HG02943 (cell line): ENCODE measurements around the gene DCC.
"Not testable (repeated sequence)": the region's sequence is repeated elsewhere in the genome, so short reads cannot be mapped to it uniquely, and the experiment has no call there.

Experiments used
- ATAC-seq: cut with Tn5 transposase; IDR thresholded peaks from one replicate; pipeline ENCODE4 v1.9.1; 2021; ENCODE audit warnings: mild to moderate bottlenecking, low read depth, moderate library complexity; ENCODE audit not compliant: unreplicated experiment

The DCC gene

DNA sequence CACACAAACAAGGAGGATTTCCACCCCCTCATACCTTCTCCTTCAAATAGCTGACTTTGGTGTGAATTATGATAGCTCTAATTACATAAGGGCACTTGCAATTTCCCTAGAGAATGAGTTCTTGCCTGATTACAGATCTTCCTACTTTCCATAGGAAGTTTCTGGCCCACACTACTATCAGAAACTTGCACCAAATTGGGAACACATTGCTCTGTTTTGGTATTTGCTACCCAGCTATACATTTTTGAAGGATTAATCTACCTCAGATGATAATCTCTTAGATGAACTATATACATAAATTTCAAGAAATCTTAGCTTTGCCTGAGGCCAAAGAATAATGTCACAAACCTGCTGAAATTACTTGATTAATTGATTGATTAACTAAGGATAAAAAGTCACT lies 4.9 kb downstream of the DCC start:
- no peak for ATAC-seq

DNA sequence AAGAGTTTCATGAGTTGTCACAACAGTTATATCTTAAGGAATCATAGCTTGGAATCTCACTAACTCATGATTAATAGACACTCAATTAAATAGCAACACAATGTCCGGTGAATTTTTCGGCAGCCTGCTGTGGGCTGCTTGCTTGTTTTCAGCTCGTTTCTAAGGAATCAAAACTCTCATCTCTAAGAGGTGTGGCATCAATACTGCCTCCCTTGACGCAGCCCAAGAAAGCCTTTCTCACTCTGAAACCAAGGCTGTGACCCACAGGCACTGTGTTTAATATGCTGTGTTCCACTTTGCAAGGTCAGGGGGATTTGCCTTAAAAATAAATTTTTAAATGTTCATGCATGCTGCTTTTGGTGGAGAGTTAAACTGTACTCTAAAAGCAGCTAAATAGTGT lies 5.4 kb downstream of the DCC start:
- ATAC-seq = no peak

DNA sequence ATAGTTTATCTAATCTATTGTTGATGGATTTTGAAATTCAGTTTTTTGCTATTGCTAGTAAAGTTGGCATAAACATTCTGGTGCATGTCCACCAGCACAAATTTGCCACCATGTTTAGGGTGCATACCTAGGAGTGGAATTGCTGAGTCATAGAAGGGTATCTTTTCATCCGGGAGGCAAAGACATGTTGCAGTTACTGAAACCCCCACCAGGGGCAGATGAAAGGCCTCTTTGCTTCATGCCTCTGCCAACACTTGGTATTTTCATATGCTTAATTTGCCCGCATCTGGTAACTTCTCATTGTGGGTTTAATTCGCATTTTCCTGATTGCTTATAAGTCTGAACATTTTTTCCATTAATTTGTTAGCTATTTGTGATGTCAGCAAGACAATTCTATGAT lies 8.2 kb downstream of the DCC start:
- ATAC-seq = no peak

DNA sequence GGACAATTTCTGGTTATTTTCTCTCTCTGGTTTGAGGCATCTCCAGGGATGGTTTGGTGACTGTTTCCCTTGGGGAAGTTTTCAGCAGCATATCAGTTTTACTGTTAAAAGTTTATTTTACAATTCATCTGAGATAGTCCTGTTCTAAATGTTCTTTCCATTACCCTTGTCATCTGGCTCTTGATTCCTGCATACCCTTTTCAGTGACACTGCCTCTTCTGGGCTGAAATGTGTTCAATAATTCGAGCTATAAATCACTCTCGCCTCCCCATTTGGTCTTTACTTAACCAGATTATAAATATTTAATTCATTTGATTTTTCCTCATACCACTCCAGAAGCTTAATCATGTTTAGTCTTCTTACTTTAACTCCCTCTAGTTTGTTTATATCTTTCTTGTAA lies 9.5 kb downstream of the DCC start:
- ATAC-seq = no peak

DNA sequence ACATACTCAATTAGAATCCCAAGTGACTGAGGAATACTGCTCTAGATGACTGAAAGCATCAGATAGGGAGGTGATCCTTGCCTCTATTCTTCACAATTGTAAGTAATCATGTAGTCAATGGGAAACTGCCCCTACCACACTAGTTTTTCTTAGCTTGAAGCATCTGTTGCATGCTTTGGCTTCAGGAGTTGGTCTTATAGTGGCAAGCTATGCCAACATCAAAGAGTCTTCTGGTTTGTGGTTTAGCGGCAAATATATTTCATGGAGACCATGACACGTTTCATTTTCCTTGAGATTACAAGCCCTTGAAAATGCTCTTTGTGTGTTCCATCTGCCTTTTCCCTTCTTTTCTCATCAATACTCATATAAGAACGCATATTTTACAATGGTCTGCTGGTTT lies 12.9 kb downstream of the DCC start:
- no peak for ATAC-seq

DNA sequence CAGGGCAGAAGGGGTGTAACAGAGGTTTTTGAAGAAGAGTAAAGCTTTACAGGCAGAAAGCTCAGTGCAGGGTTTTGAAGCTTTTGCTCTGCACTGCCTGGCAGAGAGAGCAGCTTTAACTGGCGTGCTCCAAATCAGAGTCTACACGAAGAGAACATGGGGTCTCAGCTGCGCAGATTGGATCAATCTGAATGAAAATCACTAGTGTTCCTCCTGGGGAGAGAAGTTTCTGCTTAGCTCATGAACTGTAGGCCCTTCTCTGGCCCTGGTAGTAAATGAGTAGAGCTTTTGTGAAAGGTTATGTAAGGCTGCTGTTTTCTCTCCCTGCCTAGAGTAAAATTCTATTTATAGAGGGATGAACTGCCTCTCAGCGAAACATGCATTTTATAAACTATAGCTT lies 13.6 kb downstream of the DCC start:
- ATAC-seq = no peak

DNA sequence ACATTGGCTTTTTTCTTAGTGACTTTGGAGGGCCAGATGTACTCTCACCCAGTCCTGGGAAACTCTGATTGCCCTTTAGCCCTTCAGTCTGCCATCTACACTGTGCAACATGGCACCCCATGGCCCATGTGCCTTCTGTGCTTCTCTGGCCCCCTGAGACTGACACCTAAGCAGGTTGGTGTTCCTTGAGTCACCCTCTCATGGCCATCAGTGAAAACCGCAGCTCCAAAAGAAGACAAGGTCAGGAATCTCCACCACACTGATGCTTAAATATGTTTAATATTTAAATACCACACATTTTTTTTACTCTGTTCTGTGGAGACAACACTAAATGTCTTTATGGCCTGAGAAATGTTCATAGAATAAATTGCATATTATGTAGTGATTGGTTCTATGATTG lies 23.9 kb downstream of the DCC start:
- no peak for ATAC-seq

DNA sequence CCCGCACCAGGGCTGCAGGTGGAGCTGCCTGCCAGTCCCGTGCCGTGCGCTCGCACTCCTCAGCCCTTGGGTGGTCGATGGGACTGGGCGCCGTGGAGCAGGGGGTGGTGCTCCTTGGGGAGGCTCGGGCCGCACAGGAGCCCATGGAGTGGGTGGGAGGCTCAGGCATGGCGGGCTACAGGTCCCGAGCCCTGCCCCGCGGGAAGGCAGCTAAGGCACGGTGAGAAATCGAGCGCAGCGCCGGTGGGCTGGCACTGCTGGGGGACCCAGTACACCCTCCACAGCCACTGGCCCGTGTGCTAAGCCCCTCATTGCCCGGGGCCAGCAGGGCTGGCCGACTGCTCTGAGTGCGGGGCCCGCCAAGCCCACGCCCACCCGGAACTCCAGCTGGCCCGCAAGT lies 26.9 kb downstream of the DCC start:
- not testable (repeated sequence) for ATAC-seq

DNA sequence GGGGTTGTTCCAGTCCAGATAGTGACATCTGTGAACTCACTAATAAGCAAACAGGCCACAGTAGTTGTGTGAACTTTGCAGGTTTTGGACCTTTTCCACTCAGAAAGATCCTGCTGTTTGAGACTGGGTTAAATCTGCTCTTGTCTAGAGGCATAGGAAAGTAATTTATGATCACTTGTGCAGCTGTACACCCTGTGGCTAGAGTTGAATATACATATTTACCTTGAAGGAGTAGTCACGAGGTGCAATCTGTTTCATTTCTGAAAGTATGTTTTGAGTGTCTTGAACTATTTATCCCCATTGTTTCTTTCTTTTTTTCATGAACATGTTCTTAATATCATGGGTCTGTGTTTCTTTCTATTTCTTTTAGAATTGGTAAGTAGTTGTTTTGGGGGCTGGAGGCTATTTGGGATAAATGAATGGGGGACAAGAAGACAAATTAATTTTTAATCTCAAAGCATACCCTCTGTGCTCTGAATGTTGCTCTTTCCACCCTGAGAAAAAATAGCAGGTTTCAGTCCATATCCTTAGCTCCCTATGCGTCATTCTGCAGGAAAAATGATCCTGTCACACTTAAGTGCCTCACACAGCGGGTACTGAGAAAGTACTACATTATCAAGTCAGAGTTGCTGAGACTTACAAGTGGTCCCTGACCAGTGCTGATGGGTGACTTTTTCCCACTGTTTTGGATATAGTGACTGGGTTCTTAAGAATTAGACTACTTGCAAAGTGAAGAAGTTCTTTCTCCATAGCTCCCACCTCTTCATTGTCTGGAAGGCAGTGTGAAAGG lies 28.2 kb downstream of the DCC start:
- ATAC-seq = no peak

DNA sequence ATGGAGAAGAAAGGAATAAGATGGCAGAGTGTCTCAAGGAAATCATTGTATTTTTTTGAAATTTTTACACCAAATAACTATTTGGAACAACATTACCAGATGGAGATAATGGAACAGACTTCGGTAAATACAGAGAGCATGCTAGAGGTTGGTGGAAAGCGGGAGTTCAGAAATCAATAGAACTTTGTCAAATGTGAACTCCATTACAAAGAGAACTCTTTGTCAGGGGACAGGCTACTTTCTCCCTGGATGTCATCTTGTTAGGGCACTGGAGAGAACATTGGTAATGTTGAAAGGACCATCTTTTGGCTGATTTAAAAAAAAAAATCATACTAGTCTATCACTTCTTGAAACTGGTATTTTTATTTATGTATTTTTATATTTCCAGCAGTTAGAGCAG lies 30.8 kb downstream of the DCC start:
- no peak for ATAC-seq

DNA sequence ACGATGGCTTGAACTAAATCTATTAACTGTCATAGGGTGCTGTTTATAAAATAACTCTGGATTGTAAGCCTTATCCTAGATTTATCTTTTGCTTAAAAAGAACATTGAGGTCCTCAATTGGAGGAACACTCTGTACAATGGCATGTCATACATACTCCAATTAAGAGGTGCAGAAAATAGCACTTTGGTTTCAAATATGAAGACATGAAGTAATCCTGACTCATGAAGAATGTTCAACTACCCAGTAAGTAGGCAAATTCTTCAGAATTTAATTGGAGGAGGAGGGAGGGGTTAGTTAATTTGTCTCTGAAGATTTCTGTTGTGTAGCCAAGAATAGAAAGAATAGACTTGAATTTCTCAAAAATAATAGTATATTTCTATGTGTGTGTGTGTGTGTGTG lies 36.1 kb downstream of the DCC start:
- ATAC-seq = no peak

DNA sequence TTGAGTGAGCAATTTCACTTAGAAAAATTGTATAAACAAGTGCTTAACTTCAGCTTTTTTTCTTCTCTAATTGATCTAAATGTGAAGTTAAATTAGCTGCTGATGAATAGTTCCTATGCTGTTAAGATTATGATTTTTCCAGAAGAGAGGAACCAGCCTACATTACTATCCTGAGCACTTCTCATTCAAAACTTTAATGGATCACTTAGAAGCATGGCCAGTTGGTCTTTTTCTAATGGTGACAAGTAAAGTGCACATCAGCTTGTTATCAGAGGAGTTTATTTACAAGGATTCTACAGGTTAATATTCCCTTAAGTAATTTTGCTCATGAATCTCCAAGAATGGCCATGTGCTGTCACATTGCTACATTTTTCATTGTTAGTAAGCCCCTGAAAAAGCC lies 37.1 kb downstream of the DCC start:
- no peak for ATAC-seq

DNA sequence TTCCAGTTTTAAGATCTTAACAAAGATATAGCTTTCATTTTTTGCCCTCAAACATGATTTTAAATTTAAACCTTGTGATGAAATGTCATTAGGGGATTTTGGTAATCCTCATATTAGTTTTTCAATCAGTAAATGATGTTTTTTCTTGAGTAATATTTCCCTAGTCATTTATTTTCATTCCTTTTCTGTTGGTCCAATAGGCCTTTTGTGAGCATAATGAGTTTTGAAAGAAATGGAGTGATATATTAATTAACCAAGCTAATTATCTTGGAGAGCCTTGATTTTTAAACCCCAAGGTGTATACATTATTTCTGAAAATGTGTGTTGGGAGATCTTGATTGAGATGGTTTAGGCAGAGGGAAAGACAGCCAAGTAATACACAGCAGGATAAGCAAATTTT lies 46.3 kb downstream of the DCC start:
- no peak for ATAC-seq

DNA sequence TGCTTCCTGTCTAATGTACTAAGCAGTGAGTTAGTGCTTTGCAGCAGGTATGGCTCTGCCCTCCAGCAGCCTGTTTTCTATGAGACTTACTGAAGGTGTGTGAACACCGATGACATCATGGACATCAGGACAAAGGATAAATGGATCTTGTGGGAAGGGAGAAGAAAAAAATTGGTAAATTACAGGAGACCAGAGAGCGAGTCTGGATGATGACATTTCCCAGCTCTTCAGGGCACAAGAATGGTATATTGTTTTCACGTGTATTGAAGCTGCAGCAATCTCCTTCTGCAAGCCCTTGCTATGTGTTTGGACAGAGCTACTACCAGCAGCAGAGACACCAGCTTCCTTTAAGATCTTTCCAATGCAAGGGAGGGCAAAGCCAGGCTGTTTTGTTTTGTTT lies 47.2 kb downstream of the DCC start:
- no peak for ATAC-seq

DNA sequence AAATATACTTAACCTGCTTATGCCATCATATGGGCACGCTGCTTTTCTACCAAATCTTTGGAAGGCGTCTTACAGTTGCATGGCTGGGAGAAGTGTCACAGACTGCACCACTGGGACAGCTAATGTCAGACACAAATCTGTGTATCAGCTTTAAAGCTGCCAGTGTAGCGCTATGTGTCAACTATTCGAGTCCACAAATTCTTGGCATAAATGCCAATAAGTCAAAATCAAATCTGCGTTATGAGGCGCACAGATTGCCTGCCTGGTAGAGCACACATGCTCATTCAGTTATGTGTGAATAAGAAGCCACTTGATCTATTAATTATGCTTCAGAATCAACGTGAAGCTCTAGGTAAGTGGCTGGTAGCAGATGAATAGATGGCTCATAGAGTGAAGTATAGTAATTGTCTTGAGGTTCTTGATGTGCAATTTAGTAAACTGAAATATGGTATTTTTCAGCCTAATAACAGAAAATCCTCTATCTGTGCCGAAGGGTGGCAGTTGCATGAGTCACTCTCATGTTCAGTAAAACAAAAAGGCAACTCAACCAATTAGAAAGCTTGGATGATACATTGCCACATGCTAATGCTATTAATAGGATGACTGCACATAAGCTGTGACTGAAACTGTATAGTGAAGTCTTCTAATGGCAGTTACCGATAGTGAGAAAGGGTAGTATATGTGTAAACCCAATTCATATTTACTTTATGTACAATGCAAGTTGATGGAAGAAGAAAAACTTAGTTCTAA lies 52.0 kb downstream of the DCC start:
- no peak for ATAC-seq

DNA sequence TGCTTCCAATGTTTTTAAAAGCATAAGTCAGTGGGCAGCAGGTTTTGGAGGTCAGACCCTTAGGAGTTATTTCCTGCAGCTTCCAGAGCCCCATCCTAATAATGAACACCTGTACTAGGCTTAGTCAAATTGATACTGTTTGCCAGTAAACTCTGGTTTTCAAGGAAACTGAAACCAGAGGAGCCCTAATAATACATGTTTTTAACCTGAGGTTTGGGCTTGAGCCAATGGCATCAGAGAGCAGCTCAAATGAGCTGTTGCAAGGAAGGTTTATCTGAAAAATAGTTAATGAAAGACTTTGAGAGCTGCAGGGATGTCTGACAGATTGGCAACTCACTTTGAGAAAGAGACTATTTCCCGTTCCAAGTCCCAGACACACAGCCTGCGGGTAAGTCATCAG lies 54.6 kb downstream of the DCC start:
- ATAC-seq = peak; percentile 45

DNA sequence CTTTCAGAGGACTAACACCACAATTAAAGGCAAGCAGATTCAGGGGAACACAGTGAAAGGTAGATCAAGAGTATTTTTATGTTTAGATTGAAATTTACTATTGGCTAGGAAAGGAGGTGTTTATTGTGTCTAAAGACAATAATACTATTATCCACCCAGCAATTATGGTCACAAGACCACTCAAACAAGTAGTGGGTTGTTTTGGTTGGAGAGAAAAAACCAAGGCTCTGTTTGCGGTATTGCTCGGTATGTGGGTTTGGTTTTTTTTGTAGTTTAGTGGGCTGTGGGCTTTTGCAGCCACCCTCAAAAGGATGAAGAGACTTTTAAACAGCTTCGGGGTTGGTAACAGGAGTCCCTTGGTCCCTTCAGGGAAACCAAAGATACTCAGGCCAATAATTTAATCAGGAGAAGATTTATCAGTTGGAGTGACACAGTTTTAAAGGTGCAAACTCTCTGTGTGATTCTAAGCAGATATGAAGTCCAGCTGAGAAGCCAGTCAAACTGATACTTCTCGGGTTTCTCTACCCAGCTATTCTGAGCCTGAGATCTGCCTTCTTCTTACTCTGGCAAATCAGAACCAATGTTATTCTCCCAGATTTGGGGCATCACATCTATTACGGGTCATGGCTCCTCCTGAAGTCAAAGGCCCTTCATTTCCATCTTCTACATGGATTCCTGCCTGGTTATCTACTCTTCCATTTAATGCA lies 55.3 kb downstream of the DCC start:
- ATAC-seq = peak; percentile 60

DNA sequence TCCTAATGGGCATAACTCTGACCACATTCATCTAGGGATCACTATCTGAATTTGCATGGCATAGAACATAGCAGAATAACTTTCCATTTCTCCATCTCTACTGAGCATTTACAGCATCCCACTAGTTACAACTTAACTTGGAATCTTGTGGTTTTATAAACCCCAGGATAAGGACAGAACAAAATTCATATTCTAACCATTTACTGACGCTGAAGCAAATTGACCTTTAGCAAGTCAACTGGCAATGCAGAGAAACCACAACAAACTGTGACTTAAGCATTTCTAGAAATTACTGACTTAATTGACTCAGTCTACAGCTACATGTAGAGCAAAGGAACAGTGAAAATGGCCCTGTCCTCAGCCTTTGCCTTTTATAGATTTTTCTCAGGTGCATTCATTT lies 61.2 kb downstream of the DCC start:
- ATAC-seq = no peak

DNA sequence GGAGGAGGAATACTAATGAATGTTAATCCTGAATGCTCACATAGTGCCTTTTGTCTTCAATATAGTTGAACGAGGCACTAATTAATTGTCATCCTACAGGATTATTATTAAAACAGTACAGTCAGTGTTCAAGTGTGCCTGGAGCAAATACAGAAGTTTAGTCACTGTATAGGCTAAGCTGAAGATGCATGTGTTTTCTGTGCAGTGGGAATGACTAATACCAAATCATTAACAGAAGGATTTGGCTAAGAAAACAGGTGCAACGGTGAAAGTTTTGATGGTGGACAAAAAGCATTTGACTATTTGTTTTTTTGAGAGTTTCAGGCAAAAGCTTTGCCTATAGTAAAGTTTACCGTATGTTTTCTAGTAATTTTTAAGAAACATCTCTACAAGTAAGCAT lies 62.8 kb downstream of the DCC start:
- no peak for ATAC-seq

DNA sequence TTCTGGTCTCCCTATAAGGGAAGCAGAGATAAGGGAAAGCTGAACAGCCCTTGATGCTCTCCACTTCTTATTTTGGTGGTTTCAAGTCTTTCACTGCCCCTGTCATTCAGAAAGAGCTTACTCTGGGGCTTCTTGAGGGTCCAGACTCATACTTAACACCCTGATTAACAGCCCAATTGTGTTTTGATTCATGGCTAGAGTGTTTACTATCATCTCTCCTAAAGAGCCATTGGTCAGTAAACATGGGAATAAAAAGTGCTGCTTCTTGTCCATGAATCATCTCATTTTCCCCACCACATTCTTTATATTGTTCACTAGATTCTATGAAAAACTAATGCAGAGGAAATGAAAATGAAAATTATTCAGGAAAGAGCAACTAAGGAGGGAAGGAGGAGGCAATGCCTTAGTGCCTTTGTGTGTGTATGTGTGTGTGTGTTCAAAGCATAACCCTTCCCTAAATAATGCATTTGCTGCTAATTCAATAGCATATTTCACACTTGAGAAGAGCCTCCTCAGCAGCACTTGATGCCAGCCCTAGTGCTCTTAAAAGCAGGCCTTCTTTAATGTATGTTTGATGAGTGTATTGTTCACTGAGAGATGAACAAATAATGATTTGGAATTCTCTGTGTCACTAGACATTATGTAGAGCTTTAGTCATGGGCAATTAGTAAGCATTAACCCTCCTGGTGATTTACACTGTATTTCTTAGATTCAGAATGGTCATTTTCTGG lies 63.5 kb downstream of the DCC start:
- ATAC-seq = no peak

DNA sequence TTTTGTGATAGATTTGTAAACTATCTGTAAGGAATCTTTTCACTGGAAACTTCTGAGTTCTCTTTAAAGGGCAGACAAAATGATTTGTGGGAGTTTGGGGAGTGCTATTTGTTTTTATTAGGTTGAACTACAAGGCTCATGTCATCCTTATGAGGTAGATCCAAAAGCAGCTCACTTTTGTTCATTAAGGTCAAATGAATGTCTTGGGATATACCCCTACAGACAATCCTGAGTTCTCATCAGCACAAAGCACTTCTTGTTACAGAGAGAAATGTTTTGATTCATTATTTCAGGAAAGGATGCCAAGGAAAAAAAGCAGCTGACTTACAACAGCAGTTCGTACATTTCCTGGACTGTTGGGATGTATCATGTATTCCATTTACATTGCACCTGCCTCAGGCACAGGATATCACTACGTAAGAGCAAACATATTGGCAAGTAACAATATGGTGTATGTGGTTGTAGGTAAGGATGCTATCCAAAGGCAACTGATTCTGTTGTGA lies 68.9 kb downstream of the DCC start:
- ATAC-seq = no peak
